ENCODE data around the gene PROK2. TPM values are rescaled to one million over a fixed set of nuclear protein-coding genes. Genes with fewer than 3 reads are reported as not detected.

The PROK2 gene
- polyA plus RNA-seq (2011; rRNA removed) = not detected in 2 replicates
- not detected in 2 replicates for polyA minus RNA-seq (2011; rRNA and poly(A)+ RNA removed)

GRCh38 chr3:71784914-71785531, at the start of gene PROK2:
Gene PROK2 (minus strand): TSS chr3:71785148. CDS start chr3:71785052, 96 bp downstream.
- ChIA-PET POLR2A (no interaction called here), CTCF (no interaction called here)
- TF ChIP-seq, protein P1, sequence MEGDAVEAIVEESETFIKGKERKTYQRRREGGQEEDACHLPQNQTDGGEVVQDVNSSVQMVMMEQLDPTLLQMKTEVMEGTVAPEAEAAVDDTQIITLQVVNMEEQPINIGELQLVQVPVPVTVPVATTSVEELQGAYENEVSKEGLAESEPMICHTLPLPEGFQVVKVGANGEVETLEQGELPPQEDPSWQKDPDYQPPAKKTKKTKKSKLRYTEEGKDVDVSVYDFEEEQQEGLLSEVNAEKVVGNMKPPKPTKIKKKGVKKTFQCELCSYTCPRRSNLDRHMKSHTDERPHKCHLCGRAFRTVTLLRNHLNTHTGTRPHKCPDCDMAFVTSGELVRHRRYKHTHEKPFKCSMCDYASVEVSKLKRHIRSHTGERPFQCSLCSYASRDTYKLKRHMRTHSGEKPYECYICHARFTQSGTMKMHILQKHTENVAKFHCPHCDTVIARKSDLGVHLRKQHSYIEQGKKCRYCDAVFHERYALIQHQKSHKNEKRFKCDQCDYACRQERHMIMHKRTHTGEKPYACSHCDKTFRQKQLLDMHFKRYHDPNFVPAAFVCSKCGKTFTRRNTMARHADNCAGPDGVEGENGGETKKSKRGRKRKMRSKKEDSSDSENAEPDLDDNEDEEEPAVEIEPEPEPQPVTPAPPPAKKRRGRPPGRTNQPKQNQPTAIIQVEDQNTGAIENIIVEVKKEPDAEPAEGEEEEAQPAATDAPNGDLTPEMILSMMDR (IDR thresholded peaks at IDR 0.05; ENCODE audit: insufficient read depth, low read depth, low read length) = no peak
- DNase-seq (ENCODE audit: low read depth) = no peak
- Histone ChIP-seq H3K4me3 (ENCODE audit: low read depth, low read length) (no peak within 1 kb of the TSS), H3K36me3 (ENCODE audit: control insufficient read depth, insufficient read depth, low read length) (no peaks in the 10 kb centered on the region), H3K27me3 (ENCODE audit: control insufficient read depth, insufficient read depth, low read length) (peaks cover 16% of the 10 kb centered on the region)

DNA sequence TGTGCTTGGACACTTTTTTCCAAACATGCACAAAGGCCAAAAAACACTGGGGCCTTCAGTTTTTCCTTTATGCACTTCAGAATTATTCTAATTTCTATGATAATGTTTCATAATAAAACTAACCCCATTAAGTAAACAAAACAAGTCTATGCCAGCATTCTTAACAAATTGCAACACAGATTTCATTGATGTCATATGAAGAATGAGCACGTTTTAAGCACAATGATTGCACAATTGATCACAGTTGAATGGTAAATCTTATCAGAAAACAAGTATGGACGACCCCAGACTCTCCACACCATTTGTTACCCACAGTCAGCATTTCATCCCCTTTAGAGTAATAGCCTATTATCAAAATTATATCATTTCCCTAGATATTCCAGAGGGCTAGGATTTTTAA, 46.7 kb upstream of the PROK2 start:
- DNase-seq (ENCODE audit: low read depth) = no peak
- POLR2A ChIA-PET = no interaction called here
- CTCF ChIA-PET = no interaction called here
- H3K27me3 ChIP-seq (ENCODE audit: control insufficient read depth, insufficient read depth, low read length) = no peaks in the 10 kb centered on the region
- H3K4me3 ChIP-seq (ENCODE audit: low read depth, low read length) = no peak overlapping the region
- no peaks in the 10 kb centered on the region for H3K36me3 ChIP-seq (ENCODE audit: control insufficient read depth, insufficient read depth, low read length)
- TF ChIP-seq, protein P1 (IDR thresholded peaks at IDR 0.05; ENCODE audit: insufficient read depth, low read depth, low read length) = no peak

DNA sequence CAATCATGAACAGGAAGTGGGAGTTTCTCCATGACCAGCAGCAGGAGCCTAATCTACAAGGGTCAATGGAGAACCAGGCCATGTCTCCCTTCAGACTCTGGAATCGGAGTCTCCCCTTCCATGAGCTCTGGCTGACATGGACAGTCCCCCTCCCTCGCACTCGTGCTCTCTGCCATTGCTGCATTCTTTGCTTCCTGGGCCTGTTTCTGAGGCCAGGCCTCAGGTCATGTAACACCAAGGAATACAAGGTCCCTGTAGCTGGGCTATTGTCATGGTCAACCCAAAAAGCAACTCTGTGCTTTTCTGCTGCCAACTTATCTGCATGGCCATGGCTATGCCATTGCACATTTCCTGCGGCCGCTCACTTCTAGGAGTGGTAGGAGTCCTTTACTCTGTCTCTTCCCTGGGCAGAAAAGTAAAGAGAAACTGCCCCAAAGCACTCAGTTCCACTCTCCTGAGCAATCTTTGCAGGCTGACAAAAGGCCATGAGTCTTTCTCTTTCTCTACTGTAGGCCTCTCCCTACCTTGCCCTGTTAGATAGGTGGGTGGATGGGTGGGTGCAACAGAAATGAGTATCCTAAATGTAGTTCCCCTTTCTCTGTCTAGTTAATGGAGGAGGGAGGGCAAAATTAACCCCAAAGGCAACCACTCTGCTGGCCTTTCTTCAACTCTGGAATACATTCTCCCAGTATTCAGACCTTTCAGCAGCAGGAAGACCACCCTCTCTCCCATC, 40.8 kb upstream of the PROK2 start:
- no peak for DNase-seq (ENCODE audit: low read depth)
- POLR2A ChIA-PET = no interaction called here
- H3K4me3 ChIP-seq (ENCODE audit: low read depth, low read length) = no peak overlapping the region
- H3K27me3 ChIP-seq (ENCODE audit: control insufficient read depth, insufficient read depth, low read length) = no peaks in the 10 kb centered on the region; the same call in 1 of the 2 replicates
- H3K36me3 ChIP-seq (ENCODE audit: control insufficient read depth, insufficient read depth, low read length) = no peaks in the 10 kb centered on the region
- TF ChIP-seq, protein P1 (IDR thresholded peaks at IDR 0.05; ENCODE audit: insufficient read depth, low read depth, low read length) = no peak
- CTCF ChIA-PET = no interaction called here

DNA sequence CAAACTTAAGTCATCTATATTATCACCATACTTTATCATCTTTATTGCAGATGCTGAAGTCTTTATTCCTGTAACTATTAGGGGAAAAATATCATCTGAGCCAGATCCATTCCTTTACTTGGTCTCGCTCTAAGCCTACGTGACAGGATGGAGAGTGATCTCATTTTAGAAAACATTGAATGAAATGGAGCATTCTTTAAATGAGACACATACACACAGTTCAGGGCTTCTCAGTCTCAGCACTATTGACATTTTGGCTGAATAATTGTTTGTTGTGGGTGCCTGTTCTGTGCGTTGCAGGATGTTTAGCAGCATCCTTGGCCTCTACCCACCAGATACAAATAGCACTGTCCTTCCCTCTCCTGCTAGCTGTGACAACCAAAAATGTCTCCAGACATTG, 36.2 kb upstream of the PROK2 start:
- ChIA-PET CTCF (no interaction called here), POLR2A (no interaction called here)
- Histone ChIP-seq H3K27me3 (ENCODE audit: control insufficient read depth, insufficient read depth, low read length) (peaks cover 2% of the 10 kb centered on the region; the same call in 1 of the 2 replicates), H3K36me3 (ENCODE audit: control insufficient read depth, insufficient read depth, low read length) (no peaks in the 10 kb centered on the region), H3K4me3 (ENCODE audit: low read depth, low read length) (no peak overlapping the region)
- TF ChIP-seq, protein P1 (IDR thresholded peaks at IDR 0.05; ENCODE audit: insufficient read depth, low read depth, low read length) = no peak
- DNase-seq (ENCODE audit: low read depth) = no peak

GRCh38 chr3:71817262-71817661, 32.3 kb upstream of the PROK2 start:
- no peaks in the 10 kb centered on the region for H3K36me3 ChIP-seq (ENCODE audit: control insufficient read depth, insufficient read depth, low read length)
- H3K4me3 ChIP-seq (ENCODE audit: low read depth, low read length) = no peak overlapping the region
- no peak for DNase-seq (ENCODE audit: low read depth)
- peaks cover 5% of the 10 kb centered on the region for H3K27me3 ChIP-seq (ENCODE audit: control insufficient read depth, insufficient read depth, low read length)
- ChIA-PET CTCF (no interaction called here), POLR2A (no interaction called here)
- TF ChIP-seq, protein P1 (IDR thresholded peaks at IDR 0.05; ENCODE audit: insufficient read depth, low read depth, low read length) = no peak
